OCI-LY1 (cell line): Measurements from ENCODE around the gene LTB4R.

Source experiments
- EZH2 ChIP-seq: fragments of 200-600 bp; sonication (generic), shearing (Covaris generic); IDR thresholded peaks from 2 replicates; pipeline ENCODE4 v1.8.0; 2017; ENCODE audit warnings: borderline replicate concordance, mixed run types, mild to moderate bottlenecking, antibody characterized with exemption, low read length, moderate library complexity, mixed read lengths
- TF ChIP-seq, protein P1 (sequence below): fragments of 200-600 bp; sonication (generic), shearing (Covaris generic); IDR thresholded peaks from 2 replicates; pipeline ENCODE4 v1.5.1; 2017; ENCODE audit warnings: mild to moderate bottlenecking, antibody characterized with exemption, low read length, moderate library complexity, mixed read lengths

DNA sequence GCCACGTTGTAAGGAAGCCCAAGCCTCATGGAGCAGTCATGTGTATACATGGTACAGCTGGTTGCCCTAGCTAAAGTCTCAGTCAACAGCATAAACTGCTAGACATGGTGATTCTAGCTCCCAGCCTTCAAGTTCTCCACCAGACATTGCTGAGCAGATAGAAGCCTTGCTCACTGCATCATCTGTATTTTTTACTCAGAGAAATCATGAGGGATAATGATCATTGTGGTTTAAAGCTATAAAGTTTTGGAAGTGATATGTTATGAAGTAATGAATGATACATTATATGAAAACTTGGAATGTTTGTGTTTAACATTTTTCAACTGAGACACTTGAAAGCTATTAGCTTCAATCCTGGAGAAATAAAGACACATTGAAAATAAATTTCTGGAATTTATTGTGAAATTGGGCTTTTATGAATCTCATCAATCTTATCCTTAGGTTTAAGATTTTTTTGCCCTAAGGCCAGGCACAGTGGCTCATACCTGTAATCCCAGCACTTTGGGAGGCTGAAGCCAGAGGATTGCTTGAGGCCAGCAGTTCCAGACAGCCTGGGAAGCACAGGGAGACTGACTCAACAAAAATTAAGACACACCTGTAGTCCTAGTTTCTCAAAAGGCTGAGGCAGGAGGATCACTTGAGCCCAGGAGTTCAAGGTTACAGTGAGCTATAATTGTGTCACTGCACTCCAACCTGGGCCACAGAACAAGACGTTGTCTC lies 51.1 kb downstream of the LTB4R start:
- TF ChIP-seq, protein P1, sequence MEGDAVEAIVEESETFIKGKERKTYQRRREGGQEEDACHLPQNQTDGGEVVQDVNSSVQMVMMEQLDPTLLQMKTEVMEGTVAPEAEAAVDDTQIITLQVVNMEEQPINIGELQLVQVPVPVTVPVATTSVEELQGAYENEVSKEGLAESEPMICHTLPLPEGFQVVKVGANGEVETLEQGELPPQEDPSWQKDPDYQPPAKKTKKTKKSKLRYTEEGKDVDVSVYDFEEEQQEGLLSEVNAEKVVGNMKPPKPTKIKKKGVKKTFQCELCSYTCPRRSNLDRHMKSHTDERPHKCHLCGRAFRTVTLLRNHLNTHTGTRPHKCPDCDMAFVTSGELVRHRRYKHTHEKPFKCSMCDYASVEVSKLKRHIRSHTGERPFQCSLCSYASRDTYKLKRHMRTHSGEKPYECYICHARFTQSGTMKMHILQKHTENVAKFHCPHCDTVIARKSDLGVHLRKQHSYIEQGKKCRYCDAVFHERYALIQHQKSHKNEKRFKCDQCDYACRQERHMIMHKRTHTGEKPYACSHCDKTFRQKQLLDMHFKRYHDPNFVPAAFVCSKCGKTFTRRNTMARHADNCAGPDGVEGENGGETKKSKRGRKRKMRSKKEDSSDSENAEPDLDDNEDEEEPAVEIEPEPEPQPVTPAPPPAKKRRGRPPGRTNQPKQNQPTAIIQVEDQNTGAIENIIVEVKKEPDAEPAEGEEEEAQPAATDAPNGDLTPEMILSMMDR: no peak
- no peak for TF ChIP-seq EZH2
